ENCODE data around the gene FLII.

Gene FLII

DNA sequence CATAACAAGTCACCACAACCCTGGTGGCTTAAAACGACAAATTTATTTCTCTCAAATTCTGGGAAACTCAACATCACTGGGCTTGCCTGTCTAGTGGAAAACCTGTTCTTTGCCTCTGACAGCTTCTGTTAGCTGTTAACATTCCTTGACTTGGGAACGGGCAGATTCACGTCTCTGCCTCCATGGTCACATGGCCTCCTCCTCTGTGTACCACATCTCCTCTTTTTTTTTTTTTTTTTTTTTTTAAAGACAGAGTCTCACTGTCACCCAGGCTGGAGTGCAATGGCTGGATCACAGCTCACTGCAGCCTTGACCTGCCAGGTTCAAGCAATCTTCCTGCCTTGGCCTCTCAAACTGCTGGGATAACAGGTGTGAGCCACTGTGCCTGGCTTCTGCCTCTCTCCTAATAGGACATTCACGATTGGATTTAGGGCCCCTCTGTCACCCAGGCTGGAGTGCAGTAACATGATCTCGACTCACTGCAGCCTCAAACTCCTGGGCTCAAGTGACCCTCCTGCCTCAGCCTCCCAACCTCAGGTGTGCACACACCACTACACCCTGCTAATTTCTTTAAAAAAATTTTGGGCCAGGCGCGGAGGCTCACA, 44.8 kb downstream of the FLII start:
- no peak for DNase-seq

DNA sequence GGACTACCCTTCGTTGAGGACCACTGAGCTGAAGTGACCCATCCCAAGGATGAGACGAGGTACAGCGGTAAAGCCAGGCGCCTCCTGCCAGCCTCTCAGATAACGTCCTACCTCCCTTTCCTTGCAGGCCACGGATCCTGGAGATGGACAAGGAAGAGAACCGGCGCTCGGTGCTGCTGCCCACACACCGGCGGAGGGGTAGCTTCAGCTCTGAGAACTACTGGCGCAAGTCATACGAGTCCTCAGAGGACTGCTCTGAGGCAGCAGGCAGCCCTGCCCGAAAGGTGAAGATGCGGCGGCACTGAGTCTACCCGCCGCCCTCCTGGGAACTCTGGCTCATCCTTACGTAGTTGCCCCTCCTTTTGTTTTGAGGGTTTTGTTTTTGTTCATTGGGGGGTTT, 50.4 kb downstream of the FLII start:
- no peak for DNase-seq

DNA sequence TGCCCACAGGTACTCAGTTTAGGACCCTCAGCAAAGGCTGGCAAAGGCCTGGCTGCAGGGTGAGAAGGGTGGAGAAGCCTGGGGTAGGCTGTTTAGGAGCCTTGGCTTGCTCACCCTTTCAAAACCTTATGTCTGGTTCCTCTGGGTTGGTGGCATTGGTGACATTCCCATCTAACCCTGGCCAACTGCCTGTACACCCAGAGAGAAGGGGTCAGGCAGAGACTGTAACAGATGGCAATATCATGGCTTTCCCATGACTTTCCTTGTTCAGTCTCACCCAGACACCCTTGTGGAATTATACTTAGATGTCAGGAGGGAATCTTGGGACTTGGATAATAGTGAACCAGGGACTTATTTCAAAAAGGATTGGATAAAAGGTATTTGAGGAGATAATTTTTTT, 51.6 kb downstream of the FLII start:
- DNase-seq, result no peak

GRCh38 chr17:18205861-18206260, 52.7 kb downstream of the FLII start:
- DNase-seq, result no peak

- no peak for DNase-seq
Measured at GRCh38 chr17:18203308-18203707, 55.2 kb downstream of the FLII start.

- no peak for DNase-seq
Measured at GRCh38 chr17:18201108-18201507, 57.4 kb downstream of the FLII start.

- DNase-seq, result no peak
Measured at GRCh38 chr17:18198530-18198929, 60.0 kb downstream of the FLII start.

DNA sequence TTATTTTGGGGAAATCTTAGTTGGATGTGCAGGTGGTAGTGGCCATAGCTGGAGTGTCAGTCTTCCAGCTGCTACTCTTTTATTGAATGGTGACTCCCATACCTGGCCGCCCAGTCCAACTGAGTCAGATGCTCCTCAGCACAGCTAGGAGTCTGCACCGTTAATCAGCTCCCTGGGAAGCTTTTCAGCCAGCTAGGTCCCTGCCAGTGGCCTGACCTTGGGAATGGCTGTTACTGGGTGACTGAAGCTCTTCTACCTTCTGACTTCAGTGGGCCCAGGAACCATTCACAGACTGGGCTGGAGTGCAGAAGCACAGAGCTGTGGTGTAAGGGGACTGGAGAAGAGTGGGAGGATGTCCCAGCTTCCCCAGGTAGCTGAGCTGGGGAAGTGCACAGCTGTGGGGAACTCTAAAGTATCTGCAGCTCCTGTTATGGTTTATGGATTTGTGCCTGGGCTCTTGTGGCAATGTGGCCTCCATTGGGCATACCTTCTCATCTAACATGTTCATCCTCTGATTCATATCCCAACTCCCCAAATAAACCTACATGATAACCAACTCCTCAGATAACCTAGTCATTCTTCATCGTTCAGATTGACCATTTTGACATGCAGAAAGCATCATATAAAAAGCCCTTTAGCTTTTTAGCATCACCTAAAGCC, 60.9 kb downstream of the FLII start:
- DNase-seq, result no peak

- no peak for DNase-seq
Measured at GRCh38 chr17:18195246-18195645, 63.3 kb downstream of the FLII start.

All from hematopoietic multipotent progenitor cell treated with erythropoietin and hydrocortisone succinate and interleukin-3 and kit ligand, for 4 days (in vitro differentiated cells).